ENCODE data around the gene OPRD1.
"Not testable (repeated sequence)": the region's sequence is repeated elsewhere in the genome, so short reads cannot be mapped to it uniquely, and the experiment has no call there.

The OPRD1 gene

GRCh38 chr1:28853093-28853742 is 41.2 kb downstream of the OPRD1 start:
- no peak for DNase-seq (ENCODE audit: extremely low read depth, low read depth)
- TF ChIP-seq CTCF (IDR thresholded peaks at IDR 0.05; ENCODE audit: low read depth, low read length) = no peak

GRCh38 chr1:28854406-28854805 is 42.4 kb downstream of the OPRD1 start:
- DNase-seq (ENCODE audit: extremely low read depth, low read depth) = not testable (repeated sequence)

- DNase-seq (ENCODE audit: extremely low read depth, low read depth) = no peak
Observed at GRCh38 chr1:28855046-28855445, 43.1 kb downstream of the OPRD1 start.

GRCh38 chr1:28855469-28855951 is 43.5 kb downstream of the OPRD1 start:
- TF ChIP-seq CTCF (IDR thresholded peaks at IDR 0.05; ENCODE audit: low read depth, low read length) = no peak
- DNase-seq (ENCODE audit: extremely low read depth, low read depth) = no peak

More at GRCh38 chr1:28855046-28855445, 43.1 kb downstream of the OPRD1 start:
- TF ChIP-seq CTCF (IDR thresholded peaks at IDR 0.05; ENCODE audit: low read depth, low read length) = no peak

GRCh38 chr1:28855969-28856368 is 44.0 kb downstream of the OPRD1 start:
- no peak for DNase-seq (ENCODE audit: extremely low read depth, low read depth)

GRCh38 chr1:28860332-28861073 is 48.5 kb downstream of the OPRD1 start:
- TF ChIP-seq CTCF (IDR thresholded peaks at IDR 0.05; ENCODE audit: low read depth, low read length) = no peak
- DNase-seq (ENCODE audit: extremely low read depth, low read depth) = no peak

More at GRCh38 chr1:28855969-28856368, 44.0 kb downstream of the OPRD1 start:
- no peak for TF ChIP-seq CTCF (IDR thresholded peaks at IDR 0.05; ENCODE audit: low read depth, low read length)

GRCh38 chr1:28862571-28863403 is 50.8 kb downstream of the OPRD1 start:
- no peak for TF ChIP-seq CTCF (IDR thresholded peaks at IDR 0.05; ENCODE audit: low read depth, low read length)
- DNase-seq (ENCODE audit: extremely low read depth, low read depth) = no peak
